Stimulated activated CD8-positive, alpha-beta memory T cell treated with anti-CD3 and anti-CD28 coated beads, Interleukin-12 subunit alpha, Interleukin-12 subunit beta, amount 100 ng/mL, for 1 hour (primary cell): ENCODE measurements around the gene NPB.

Experiments used
- DNase-seq: peaks from one replicate; pipeline ENCODE4 v3.0.0-alpha.2; 2020; ENCODE audit warnings: low read depth

The NPB gene

DNA sequence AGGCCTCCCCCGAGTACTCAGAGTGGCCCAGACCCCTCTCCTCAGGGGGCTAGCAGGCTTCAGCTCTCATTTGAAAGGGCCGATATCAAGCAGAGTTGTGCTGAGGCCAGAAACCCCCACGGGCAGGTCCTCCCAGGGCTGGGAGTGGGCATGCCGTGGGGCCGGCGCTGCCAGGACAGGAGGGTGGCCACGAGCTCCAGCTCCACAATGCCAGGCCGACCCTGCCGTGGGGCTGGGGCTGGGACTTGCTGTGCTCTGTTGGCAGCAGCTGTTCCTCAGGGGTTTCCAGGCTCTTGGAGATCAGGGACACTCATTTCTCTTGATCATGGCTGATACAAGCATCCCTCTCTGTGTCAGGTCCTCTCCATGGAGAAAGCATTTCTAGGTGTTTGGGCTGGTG, 3.2 kb upstream of the NPB start:
- no peak for DNase-seq

- DNase-seq: no peak
Measured at GRCh38 chr17:81899514-81900166, 2.4 kb upstream of the NPB start.

DNA sequence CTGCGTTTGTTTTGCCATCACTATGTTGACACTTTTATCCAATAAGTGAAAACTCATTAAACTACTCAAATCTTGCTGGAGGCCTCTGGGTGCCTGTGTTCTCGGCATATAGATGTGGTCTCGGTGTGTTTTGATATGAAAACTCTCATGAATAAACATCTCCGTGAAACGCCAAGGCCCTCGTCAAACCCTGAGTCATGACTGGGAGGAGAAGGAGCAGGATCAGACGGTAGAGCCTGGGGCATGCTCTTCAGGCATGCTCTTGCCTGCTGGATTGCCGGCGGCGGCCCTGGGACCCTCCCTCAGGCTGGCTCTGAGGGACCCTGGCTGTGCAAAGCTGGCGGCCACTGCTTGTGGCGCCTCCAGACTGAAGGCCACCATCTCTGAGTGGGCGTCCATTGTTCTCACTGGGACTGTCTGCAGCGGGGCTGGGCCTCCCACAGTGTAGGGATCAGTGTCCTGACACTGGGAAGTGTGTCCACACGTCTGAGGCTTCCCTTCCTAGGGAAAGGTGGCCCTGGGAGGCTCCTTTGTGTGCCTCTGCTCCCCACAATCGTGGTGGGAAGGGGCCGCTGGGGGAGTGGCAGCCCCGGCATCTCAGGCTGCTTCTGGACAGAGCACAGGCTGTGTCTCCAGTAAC, 1.7 kb upstream of the NPB start:
- no peak for DNase-seq

GRCh38 chr17:81901167-81902022, 643 bp upstream of the NPB start:
- no peak for DNase-seq

DNA sequence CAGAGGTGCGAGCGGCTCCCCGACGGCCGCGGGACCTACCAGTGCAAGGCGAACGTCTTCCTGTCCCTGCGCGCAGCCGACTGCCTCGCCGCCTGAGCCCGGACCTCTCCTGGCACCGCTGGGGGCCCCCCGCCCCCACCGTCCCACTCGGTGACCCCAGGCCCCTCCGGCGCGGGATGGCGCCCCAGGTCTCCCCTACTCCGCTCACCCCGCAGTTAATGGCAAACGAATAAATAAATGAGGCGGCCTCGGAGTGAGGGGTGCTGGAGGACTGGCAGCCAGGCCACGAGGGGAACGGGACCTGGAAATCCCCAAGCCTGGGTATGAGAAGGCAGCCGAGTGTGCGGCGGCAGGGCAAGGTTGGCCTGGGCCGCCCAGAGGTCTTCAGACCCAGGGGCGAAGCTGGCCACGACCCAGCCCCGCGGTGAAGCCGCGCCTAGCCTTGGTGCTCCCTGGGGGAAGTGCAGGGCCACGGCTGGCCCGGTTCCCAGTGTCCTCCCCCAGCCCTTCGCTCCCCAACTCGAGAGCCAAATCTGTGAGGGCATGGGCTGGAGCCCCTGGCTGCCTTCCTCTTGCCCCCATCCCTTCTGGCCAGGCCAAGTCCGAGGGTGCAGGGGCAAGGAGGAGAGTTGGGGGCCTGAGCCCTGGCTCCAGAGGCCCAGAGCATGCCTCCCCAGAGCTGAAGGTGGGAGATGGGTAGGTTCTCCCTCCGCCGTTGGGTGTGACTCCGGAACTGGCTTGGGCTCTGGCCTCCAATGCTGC, 796 bp downstream of the NPB start:
- DNase-seq: no peak

DNA sequence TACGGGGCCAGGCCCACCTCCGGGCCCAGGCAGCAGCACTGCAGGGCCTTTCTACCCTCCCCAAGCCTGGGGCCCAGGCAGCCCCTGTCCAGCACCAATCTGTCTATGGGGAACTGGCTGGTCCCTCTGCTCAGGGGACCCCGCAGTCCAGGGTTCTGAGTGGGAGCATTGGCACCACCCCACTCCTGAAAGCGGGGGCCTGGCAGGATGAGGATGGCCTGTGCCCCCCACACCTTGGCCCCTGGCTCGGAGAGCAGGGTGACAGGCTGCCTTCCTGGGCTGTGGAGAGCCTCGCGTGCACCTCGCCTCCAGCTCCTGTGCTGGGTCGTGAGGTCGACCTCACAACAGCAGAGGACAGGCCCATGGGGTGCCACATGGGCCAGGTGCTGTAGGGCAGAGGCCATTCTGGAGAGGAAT, 1.4 kb downstream of the NPB start:
- DNase-seq: no peak

DNA sequence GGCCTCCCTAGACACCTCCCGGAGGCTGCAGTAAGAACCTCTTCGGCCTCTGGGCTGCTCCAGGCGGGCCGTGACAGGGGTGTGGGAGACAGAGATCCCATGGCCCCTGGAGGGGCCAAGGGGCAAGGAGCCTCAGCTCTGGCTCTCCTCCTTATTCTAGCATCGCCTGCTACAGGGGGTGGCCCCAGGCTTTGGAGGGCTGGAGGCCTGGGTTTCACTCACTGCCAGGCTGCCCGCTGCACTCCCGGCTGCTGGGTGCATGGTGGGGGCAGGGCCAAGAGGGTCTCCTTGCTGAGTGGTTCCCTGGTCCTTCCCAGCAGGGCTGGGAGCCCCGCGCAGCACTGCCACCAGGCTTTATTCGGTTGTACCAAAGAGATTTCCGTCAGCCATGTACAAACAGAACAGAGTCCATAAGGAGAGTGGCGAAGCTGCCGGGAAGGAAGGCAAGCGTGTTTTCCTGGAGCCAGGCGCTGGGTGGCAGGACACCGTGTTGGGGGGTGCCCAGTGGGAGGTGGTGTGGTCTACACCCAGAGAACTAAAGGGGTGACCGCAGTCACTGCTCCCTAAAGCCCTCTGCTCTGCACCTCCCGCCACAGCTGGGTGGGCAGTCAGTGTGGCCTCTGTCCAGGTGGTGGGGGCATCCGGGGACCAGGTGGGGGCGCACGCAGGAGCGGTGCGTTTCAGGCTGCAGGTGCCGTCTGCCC, 2.0 kb downstream of the NPB start:
- no peak for DNase-seq

- DNase-seq: no peak
Measured at GRCh38 chr17:81904600-81905423, 2.8 kb downstream of the NPB start.

DNA sequence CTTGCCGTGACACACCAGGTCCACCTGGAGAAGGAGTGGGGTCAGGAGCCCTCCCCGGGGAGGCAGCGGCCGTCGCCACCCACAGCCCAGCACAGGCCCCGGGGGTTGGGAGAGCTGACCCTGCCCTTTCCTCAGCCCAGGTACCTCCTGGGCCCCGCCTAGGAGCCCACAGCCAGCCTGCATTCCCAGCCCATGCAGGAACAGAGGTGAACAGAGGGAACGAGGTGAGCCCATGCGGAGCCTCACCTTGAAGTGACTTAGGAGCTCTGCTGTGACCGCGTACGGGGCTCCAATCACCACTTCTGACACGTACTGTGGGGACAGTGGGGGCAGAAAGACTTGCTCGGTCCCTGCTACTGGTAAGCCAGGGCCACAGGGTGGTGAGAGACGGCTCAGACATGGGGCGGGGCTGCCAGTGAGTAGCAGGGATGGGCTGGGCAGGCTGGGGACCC, 3.4 kb downstream of the NPB start:
- no peak for DNase-seq

DNA sequence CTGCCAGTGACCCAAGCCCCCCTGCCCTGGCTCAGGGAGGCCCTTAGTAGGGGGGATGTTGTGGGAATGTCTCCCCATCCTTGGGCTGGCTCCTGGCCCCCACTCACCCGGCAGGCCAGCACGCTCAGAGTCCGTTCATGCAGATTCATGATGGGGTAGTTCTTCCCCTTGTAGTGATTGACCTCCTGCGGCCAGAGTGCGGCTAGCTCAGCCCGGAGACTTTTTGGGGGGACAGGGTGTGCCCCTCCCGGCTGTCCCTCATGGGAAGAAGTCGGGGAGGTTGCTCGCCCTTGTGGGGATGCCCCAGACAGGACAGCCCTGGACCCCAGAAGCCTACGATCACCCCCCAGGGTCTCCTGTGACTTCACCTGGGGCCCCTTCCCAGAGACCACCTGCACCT, 4.0 kb downstream of the NPB start:
- DNase-seq: no peak

- no peak for DNase-seq
Measured at GRCh38 chr17:81906476-81907218, 4.6 kb downstream of the NPB start.

DNA sequence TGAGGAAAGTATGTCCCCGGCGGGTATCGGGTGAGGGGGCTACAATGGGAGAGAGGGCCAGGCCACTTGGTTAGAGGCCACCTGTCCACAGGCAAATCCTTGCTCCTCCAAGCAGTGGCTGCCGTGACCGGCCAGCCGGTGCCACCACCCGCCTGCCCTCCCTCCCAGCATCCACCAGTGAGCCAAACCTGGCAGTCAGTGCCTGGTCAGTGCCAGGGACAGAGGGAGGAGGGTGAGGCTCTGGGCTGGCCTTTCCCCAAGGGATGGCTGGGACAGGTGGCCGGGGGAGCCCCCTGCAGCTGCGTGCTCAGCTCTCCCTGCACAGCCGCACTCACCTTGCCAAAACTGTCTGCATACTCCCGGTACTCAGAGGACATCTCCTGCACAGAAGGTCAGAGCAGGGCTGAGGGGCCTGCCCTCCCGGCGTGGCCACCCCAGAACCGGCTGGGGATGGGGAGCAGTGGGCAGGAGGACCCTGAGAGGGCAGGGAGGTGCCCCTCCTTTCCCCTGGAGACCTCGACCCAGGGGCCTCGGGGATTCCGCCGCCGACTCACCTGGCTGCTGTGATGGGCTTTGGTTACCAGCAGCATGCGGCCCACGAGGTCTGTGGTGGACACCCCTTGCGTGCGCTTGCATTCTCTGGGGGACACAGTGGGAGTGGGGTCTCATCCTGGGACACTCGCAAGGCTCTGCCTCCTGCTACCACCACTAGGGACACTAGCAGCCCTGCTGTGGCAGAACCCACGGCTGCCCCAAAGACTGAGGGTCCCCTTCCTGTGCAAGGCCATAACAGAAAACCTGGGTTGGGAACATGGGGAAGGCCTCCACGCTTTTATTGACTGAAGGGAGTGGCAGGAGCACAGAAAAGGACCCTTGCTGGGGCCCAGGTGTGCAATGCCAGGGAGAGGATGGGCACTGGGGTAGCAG, 5.4 kb downstream of the NPB start:
- DNase-seq: no peak

GRCh38 chr17:81908793-81909192, 6.8 kb downstream of the NPB start:
- no peak for DNase-seq

DNA sequence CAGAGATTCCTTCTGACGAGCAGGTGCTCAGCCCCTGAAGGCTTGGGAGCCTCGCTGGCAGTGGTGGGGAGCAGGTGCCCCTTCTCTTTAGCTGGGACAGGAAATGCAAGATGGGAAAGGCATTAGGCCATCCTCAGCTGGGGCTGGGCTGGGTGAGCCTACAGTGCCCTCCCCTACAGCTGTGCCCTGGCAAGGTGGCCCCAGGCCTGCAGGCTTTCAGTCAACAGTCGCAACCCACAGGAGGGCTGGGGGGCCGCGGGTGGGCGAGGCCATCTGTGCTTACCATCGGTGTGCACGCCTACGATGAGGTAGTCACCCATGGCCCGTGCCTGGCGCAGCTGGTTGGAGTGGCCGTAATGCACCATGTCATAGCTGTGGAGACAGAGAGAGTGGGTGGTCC, 7.2 kb downstream of the NPB start:
- DNase-seq: no peak

DNA sequence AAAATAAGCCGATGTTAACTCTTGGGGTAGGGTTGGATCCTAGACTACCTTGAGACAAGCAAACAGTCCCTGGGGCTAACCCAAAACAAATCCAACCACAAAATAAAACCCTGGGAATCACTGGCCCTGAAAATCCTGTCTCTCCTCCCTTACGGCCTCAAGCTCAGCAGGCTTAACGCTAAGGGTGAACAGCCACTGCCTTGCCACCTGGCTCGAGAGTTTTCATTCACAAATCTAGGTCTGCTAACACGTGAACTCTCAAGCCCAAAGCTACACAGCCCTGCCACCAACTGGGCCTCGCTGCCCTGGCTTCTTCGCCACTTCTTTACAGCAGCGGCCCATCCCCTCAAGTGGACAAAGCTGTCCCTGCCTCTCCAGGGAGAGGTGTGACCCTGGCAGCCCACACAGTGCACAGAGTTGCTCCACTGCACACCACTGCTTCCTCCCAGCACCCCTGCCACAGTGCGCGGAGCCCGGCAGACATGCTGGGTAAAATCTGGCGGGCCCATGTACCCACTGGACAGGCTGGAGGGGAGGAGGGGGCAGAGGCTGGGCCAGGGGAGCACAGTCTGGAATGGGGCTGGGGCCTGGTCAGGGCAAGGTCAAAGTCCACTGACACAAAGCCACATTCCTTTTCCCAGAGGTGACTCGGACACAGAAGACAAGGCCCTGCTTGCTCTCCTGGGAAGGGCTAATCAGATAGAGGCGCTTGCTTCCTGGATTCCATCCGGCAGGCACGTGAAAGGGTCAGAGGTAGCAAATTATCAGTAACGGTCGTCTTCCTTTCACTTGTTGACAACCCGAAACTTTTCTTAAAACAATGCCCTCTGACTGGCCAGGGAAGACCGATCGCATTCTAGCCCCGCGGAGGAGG, 8.2 kb downstream of the NPB start:
- no peak for DNase-seq

GRCh38 chr17:81910840-81911276, 8.8 kb downstream of the NPB start:
- no peak for DNase-seq

- DNase-seq: peak; percentile 90
Measured at GRCh38 chr17:81911277-81911961, 9.4 kb downstream of the NPB start, which contains the start of gene PCYT2. PCYT2 (minus strand) TSS chr17:81911399; CDS start chr17:81911355, 44 bp downstream.
